GM21367 (cell line): Measurements from ENCODE around the gene ZNRF1.

Source experiments
- ATAC-seq: cut with Tn5 transposase; IDR thresholded peaks from one replicate; pipeline ENCODE4 v1.9.1; 2021; ENCODE audit not compliant: unreplicated experiment

Gene ZNRF1

DNA sequence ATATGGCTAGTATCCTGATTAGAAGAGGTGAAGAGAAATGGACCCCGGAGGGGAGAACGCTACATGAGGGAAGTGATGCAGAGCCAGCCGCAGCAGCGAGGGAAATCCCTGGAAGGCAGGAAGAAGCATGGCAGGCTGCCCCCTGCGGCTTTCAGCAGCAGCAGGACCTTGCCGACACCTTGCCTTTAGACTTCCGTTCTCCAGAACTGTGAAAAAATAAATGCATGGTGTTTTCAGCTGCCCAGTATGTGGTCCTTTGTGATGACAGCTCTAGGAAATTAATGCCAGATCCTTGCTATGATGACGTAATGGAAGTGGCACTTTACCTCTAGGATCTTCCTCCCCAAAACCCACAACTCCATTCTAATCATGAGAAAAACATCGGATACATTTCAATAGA is 139.8 kb downstream of the ZNRF1 start:
- ATAC-seq: no peak

DNA sequence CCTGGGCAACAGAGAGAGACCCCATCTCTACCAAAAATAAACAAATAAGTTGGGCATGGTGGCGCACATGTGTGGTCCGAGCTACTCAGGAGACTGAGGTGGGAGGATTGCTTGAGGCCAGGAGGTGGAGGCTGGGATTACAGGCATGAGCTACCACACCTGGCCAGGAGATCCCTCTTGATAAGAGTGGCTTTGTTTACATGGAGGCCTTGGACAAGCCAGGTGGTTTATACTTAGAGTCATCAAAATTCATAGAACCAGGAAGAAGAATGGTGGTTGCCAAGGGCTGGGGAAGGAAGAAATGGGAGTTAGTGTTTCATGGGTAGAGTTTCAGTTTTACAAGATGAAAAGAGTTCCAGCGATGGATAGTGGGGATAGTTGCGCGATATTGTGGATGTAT is 140.7 kb downstream of the ZNRF1 start:
- no peak for ATAC-seq

GRCh38 chr16:75143941-75144340 is 145.1 kb downstream of the ZNRF1 start:
- ATAC-seq: no peak

GRCh38 chr16:75147968-75148310 is 149.1 kb downstream of the ZNRF1 start:
- no peak for ATAC-seq

- ATAC-seq: peak; percentile 74
Measured at GRCh38 chr16:75148311-75149195, 149.7 kb downstream of the ZNRF1 start, which contains the start of gene ZFP1. ZFP1 (plus strand) TSS chr16:75148524; CDS start chr16:75152952, 4,428 bp downstream.

- no peak for ATAC-seq
Measured at GRCh38 chr16:75151798-75152197, 153.0 kb downstream of the ZNRF1 start.

- ATAC-seq: no peak
Measured at GRCh38 chr16:75152635-75153034, 153.8 kb downstream of the ZNRF1 start.

GRCh38 chr16:75160386-75160785 is 161.6 kb downstream of the ZNRF1 start:
- ATAC-seq: no peak
